HL-60 (cell line): ENCODE measurements around the gene CASP1.
"Not testable (repeated sequence)": the region's sequence is repeated elsewhere in the genome, so short reads cannot be mapped to it uniquely, and the experiment has no call there.

Source experiments
- GABPA ChIP-seq: IDR thresholded peaks from 2 replicates; pipeline ENCODE4 v1.6.1; 2012; ENCODE audit warnings: low read depth
- POLR2AphosphoS5 ChIP-seq: IDR thresholded peaks from 2 replicates; pipeline ENCODE4 v1.6.1; 2012; ENCODE audit warnings: low read depth
- TF ChIP-seq, protein P1 (sequence below): IDR thresholded peaks from one replicate; pipeline ENCODE4 v1.5.1; 2011; ENCODE audit warnings: low read length, control low read depth, inconsistent platforms; ENCODE audit not compliant: insufficient read depth
- TF ChIP-seq, protein P2 (sequence below): IDR thresholded peaks from 2 replicates; pipeline ENCODE4 v1.6.1; 2012; ENCODE audit warnings: low read depth; ENCODE audit not compliant: insufficient replicate concordance

DNA sequence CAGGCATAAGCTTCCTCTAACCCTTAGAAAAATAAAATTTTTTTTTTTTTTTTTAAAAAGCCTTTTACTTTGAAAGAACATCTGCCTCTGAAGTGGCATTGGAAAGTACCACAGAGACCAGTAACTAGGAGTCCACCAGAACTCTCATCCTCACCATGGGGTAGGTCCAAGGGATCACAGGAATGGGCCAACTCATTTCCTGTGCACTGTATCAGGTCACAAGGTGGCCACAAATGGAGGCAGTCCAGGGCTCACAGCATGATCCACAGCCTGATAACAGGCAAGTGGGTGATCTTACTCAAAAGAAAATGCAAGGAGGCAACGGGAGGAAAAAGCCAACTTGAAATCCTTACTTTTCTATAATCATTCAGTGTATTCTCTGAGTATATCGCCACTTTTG, 34.8 kb upstream of the CASP1 start:
- TF ChIP-seq, protein P1, sequence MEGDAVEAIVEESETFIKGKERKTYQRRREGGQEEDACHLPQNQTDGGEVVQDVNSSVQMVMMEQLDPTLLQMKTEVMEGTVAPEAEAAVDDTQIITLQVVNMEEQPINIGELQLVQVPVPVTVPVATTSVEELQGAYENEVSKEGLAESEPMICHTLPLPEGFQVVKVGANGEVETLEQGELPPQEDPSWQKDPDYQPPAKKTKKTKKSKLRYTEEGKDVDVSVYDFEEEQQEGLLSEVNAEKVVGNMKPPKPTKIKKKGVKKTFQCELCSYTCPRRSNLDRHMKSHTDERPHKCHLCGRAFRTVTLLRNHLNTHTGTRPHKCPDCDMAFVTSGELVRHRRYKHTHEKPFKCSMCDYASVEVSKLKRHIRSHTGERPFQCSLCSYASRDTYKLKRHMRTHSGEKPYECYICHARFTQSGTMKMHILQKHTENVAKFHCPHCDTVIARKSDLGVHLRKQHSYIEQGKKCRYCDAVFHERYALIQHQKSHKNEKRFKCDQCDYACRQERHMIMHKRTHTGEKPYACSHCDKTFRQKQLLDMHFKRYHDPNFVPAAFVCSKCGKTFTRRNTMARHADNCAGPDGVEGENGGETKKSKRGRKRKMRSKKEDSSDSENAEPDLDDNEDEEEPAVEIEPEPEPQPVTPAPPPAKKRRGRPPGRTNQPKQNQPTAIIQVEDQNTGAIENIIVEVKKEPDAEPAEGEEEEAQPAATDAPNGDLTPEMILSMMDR, result not testable (repeated sequence)
- not testable (repeated sequence) for TF ChIP-seq POLR2AphosphoS5, GABPA
- TF ChIP-seq, protein P2, sequence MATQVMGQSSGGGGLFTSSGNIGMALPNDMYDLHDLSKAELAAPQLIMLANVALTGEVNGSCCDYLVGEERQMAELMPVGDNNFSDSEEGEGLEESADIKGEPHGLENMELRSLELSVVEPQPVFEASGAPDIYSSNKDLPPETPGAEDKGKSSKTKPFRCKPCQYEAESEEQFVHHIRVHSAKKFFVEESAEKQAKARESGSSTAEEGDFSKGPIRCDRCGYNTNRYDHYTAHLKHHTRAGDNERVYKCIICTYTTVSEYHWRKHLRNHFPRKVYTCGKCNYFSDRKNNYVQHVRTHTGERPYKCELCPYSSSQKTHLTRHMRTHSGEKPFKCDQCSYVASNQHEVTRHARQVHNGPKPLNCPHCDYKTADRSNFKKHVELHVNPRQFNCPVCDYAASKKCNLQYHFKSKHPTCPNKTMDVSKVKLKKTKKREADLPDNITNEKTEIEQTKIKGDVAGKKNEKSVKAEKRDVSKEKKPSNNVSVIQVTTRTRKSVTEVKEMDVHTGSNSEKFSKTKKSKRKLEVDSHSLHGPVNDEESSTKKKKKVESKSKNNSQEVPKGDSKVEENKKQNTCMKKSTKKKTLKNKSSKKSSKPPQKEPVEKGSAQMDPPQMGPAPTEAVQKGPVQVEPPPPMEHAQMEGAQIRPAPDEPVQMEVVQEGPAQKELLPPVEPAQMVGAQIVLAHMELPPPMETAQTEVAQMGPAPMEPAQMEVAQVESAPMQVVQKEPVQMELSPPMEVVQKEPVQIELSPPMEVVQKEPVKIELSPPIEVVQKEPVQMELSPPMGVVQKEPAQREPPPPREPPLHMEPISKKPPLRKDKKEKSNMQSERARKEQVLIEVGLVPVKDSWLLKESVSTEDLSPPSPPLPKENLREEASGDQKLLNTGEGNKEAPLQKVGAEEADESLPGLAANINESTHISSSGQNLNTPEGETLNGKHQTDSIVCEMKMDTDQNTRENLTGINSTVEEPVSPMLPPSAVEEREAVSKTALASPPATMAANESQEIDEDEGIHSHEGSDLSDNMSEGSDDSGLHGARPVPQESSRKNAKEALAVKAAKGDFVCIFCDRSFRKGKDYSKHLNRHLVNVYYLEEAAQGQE, result not testable (repeated sequence)
